HG03103 (cell line): ENCODE results near the gene DSCAML1.

ENCODE experiments used
- ATAC-seq: cut with Tn5 transposase; IDR thresholded peaks from one replicate; pipeline ENCODE4 v1.9.1; 2021; ENCODE audit warnings: low read depth; ENCODE audit not compliant: unreplicated experiment

The DSCAML1 gene

GRCh38 chr11:117594721-117595120, 202.3 kb downstream of the DSCAML1 start:
- ATAC-seq = no peak

- ATAC-seq = no peak
Observed at GRCh38 chr11:117593065-117593464, 204.0 kb downstream of the DSCAML1 start.

DNA sequence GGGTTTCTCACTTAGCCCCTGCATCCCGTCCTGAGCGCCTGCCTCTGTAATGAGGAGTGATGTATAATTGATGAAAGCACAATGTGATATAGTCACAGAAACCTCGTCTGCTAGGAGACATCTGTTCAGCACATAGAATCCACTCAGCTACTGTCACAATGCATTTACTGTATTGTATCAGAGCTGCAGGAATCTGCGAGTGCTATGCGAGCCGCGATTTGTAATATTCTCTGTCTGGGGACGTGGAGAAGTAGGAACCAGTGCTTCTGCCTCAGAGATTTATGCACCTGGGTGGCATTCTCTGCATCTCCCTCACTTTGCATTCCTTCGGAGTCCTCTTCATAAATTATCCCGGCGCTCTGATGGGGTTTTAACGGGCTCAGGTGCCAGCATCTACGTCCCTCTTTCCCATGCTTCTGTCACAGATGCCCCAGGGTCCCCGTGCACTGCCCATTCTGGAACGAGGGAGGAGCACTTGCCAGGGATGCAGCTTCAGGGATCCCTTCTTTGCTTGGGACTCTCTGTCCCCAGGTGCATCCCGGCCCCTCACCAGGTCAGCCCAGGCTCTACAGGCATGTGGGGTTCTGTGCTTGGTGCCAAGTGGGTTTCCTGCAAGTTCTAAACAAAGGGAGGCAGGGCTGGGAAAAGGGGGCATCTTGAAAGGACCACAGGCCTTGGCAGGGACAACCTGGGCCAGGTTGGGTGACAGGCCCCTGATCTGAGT, 205.5 kb downstream of the DSCAML1 start:
- ATAC-seq = no peak

- no peak for ATAC-seq
Observed at GRCh38 chr11:117589063-117589462, 208.0 kb downstream of the DSCAML1 start.

- no peak for ATAC-seq
Observed at GRCh38 chr11:117588166-117588810, 208.7 kb downstream of the DSCAML1 start.

GRCh38 chr11:117587416-117587815, 209.6 kb downstream of the DSCAML1 start:
- no peak for ATAC-seq

DNA sequence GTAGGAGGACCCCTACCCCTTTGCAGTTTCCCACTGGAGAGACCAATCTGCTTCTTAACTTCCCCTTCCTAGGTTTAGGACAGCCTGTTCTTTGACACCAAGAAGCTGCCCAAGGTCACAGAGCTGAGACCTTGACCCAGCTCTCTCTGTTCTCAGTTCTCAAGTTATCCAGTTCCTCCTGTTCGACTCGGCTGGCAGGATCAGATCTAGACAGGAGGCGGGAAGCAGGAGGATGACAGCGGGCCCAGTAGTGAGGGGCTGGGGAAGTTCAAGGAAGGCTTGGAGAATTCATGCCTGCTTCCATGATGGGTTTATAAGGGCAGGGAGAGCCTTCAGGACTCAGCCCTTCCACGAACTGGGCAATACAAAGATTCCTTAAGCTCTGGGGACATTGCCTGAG, 210.6 kb downstream of the DSCAML1 start:
- ATAC-seq = no peak

- ATAC-seq = no peak
Observed at GRCh38 chr11:117585631-117586030, 211.4 kb downstream of the DSCAML1 start.

DNA sequence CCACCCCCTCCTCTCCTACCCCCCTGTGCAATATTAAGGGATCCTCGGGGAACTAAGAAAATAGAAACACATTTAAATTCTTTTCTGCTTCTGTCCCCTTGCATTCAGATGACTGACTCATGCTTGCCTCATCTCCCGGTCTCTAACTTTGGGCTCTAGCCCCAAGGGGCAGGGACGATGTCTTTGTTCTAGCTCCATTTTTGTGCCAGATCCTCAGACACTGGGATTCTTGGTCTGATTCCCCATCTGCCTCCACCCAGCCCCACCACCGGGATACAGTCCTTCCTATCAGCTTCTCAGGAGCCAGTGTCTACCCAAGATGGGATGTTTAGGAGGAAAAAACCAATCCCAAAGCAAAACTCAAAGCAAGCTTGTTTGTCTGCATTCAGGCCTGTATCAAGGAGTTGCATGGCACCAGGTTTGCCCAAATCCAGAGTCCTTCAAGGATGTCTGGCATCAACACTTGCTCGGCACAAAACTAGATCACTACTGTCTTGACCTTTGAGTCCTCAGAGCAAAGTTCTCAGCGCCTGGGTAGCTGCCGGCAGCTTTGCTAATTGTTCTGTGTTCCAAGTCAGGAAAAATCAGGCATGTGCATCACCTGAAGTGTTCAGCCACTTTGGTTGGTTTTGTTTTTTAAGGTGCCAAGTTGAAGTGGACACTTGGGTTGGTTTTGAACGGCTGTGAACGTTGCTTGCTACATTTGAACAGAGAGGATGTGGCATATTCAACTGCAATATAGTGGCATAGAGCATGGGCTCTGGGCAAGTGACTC, 212.8 kb downstream of the DSCAML1 start:
- no peak for ATAC-seq

- no peak for ATAC-seq
Observed at GRCh38 chr11:117583063-117583801, 213.8 kb downstream of the DSCAML1 start.

DNA sequence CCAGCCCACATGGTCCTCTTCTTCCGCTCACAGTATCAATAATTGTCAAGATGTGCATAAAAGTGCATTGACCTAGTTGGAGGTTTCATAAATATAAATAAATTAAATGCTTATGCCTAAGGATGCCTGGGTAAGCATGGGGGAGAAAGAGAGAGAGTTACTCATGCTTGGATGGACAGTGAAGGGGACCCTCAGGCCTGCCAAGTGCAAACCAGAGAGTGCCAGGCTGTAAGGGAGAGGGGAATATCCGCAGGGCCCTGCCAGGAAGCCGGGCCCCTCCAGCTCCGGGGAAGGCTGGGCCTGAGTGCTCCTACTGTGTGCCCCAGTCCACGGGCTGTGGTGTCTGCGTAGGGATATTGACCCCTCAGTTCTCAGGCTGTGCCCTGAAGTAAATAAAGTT, 214.6 kb downstream of the DSCAML1 start:
- ATAC-seq = no peak

DNA sequence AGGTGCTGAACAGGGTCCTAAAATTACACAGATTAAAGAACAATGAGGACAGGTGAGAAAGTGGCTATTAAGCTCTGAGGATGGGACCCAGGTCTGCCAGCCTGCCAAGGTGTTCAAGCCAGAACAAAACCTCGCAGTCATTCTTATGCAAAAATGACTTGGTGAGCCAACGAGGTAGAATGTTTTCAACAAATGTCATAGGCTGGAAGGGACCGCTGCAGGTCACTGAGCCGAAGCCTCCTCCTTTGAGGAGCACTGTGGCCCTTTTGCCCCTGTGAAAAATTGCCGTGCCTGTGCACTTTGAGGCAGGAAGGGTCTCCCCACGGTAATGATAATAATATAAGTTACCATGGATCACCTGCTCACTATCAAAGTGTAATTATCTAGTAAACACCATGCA, 216.2 kb downstream of the DSCAML1 start:
- ATAC-seq = no peak

- no peak for ATAC-seq
Observed at GRCh38 chr11:117579161-117579560, 217.9 kb downstream of the DSCAML1 start.

DNA sequence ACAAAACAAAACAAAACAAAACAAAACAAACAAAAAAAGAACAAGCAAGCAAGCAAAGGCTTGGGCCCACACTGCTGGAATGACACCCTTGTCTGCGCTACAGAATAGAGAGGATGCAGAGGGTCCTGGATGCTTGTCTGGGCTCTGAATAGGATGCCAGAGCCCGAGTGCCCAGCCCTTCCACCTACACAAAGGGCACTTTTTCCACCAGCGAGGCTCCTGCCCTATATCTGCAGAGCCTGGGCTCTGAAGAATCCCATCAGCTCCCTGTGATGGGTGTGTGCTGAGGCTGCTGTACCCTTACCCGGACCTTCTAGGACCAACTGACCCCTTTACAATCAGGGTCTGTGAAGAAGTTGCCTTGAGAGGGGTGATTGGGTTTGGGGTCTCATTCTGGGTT, 221.2 kb downstream of the DSCAML1 start:
- no peak for ATAC-seq

GRCh38 chr11:117574551-117574950, 222.5 kb downstream of the DSCAML1 start:
- ATAC-seq = no peak

DNA sequence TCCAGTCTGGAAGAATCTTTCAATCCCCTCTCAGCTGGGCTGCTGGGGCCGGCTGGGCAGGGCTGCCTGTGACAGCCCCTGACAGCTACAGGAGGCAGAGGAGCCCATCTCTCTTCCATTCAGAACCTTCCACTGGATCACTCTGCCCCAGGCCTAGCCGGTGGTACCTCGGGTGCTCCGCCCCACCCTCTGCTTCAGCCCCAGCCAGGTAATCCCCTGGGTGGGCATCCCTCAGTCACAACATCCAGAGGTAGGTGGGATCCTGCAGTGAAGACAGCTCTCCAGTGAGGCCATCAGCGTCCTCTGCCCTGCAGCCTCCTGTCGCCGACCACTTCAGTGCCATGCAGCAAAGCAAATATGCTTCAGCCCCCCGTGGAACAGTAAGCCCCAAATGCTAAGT, 223.7 kb downstream of the DSCAML1 start:
- no peak for ATAC-seq

GRCh38 chr11:117572671-117573070, 224.3 kb downstream of the DSCAML1 start:
- ATAC-seq = no peak

DNA sequence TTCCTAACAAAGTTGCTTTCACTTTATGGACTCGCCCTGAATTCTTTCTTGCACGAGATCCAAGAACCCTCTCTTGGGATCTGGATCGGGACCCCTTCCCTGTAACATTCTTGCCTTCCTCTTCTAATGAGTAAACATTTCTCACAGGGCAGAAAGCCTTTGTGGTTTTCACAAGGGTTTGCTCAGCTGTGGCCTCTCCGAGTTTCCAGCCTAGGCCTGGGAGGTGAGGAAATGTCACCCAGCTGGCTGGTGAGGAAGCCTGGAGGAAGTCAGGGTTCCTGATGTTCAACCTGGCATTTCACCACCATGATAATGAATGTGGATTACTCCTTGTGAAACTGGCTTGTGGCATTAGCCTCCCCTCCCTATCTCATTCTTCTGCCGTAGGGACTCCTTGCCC, 224.9 kb downstream of the DSCAML1 start:
- no peak for ATAC-seq

- ATAC-seq = no peak
Observed at GRCh38 chr11:117570701-117571100, 226.3 kb downstream of the DSCAML1 start.

GRCh38 chr11:117569911-117570310, 227.1 kb downstream of the DSCAML1 start:
- no peak for ATAC-seq

GRCh38 chr11:117565709-117566108, 231.3 kb downstream of the DSCAML1 start:
- no peak for ATAC-seq
